BJ (cell line): ENCODE data around the gene ARSK. TPM values are rescaled to one million over a fixed set of nuclear protein-coding genes. Genes with fewer than 3 reads are reported as not detected.
"Not testable (repeated sequence)": the region's sequence is repeated elsewhere in the genome, so short reads cannot be mapped to it uniquely, and the experiment has no call there.

Source experiments
- CTCF ChIA-PET: fragments of 350-600 bp; formaldehyde crosslinking; extraction: SDS; loops from one replicate; lab custom pipeline; 2021; ENCODE audit warnings: antibody characterized with exemption, inconsistent platforms; lab: Yijun Ruan, JAX
- POLR2A ChIA-PET: fragments of 300-600 bp; sonication (Branson Sonifier 250); formaldehyde crosslinking; extraction: SDS; loops from one replicate; lab custom pipeline; 2021; ENCODE audit warnings: antibody characterized with exemption; lab: Charles Lee
- DNase-seq: peaks from one replicate; pipeline ENCODE4 v3.0.0-alpha.2; 2011; ENCODE audit warnings: low read depth
- H3K27me3 ChIP-seq: 2 replicates; pipeline ENCODE4 v1.6.0; 2011; ENCODE audit warnings: low read length; ENCODE audit not compliant: control insufficient read depth, insufficient read depth
- H3K36me3 ChIP-seq: 2 replicates; pipeline ENCODE4 v1.5.1; 2011; ENCODE audit warnings: low read length; ENCODE audit not compliant: control insufficient read depth, insufficient read depth
- H3K4me3 ChIP-seq: 2 replicates; pipeline ENCODE4 v1.5.1; 2011; ENCODE audit warnings: low read depth, mild to moderate bottlenecking, control low read depth, low read length
- CTCF ChIP-seq: IDR thresholded peaks from 2 replicates; pipeline ENCODE4 v1.5.1; 2011; ENCODE audit warnings: low read depth, mild to moderate bottlenecking, control low read depth, inconsistent platforms, low read length, moderate library complexity; ENCODE audit not compliant: insufficient read depth
- polyA plus RNA-seq: library from polyadenylated mRNA; depleted of rRNA; stranded (reverse); fragments of >200 nt; gene quantifications from 2 replicates; pipeline ENCODE4 v1.2.3, GENCODE V29; 2011

ARSK gene
- polyA plus RNA-seq, 1 experiment = 8.0 TPM

GRCh38 chr5:95631991-95632675 lies 77.2 kb downstream of the ARSK start:
- CTCF ChIA-PET = interaction anchor here (0.9 to 2.2 kb wide), 4 partner anchors 12 to 47 kb away, joined by 3 to 13 read pairs (median 4); partner anchors contain the start of gene RFESD
- Histone ChIP-seq H3K27me3 (no peaks in the 10 kb centered on the region), H3K36me3 (no peaks in the 10 kb centered on the region), H3K4me3 (no peak overlapping the region)
- DNase-seq = no peak
- POLR2A ChIA-PET = no interaction called here
- TF ChIP-seq CTCF = no peak

GRCh38 chr5:95632942-95633341 lies 78.0 kb downstream of the ARSK start:
- H3K27me3 ChIP-seq, H3K36me3 ChIP-seq, CTCF ChIA-PET, DNase-seq, POLR2A ChIA-PET, H3K4me3 ChIP-seq: not testable (repeated sequence)

GRCh38 chr5:95633671-95634070 lies 78.8 kb downstream of the ARSK start:
- H3K4me3 ChIP-seq = no peak overlapping the region
- CTCF ChIA-PET = interaction anchor here (0.6 kb wide), 1 partner anchor 983 kb away, joined by 3 read pairs; no protein-coding TSS in a partner anchor
- DNase-seq = no peak
- no peaks in the 10 kb centered on the region for H3K36me3 ChIP-seq
- peaks cover 2% of the 10 kb centered on the region; the same call in 1 of the 2 replicates for H3K27me3 ChIP-seq
- POLR2A ChIA-PET = no interaction called here
- TF ChIP-seq CTCF = no peak

- no peak for TF ChIP-seq CTCF
- DNase-seq = no peak
- H3K4me3 ChIP-seq = no peak overlapping the region
- H3K36me3 ChIP-seq = no peaks in the 10 kb centered on the region
- peaks cover 2% of the 10 kb centered on the region; the same call in 1 of the 2 replicates for H3K27me3 ChIP-seq
- POLR2A ChIA-PET = interaction anchor here (0.7 kb wide), 1 partner anchor 9 kb away, joined by 8 read pairs; no protein-coding TSS in a partner anchor
- CTCF ChIA-PET = no interaction called here
These were observed 79.2 kb downstream of the ARSK start for GRCh38 chr5:95634081-95634480.

DNA sequence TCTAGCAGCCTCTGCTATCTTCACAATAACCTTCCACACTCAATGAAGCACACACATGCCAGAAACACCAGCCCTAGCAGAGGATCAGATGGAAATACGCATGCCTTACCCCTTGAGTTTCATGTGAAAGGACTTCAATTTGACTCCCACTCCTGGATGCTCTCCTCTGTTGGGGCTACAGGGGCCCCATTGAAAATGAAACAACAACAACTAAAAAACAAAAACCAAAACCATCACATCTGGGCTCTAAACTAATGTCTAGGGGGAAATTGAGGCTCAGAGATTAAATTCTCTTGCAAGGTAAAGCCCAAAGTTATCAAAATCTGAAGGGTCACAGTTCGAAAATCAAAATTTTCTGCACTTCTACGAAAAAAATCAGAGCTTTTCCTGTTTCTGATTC lies 83.7 kb downstream of the ARSK start:
- Histone ChIP-seq H3K4me3 (no peak overlapping the region), H3K36me3 (no peaks in the 10 kb centered on the region), H3K27me3 (peaks cover 2% of the 10 kb centered on the region; the same call in 1 of the 2 replicates)
- ChIA-PET POLR2A (no interaction called here), CTCF (no interaction called here)
- no peak for DNase-seq
- TF ChIP-seq CTCF = no peak
